Measurements from ENCODE around the gene TRABD2A. TPM values are rescaled to one million over a fixed set of nuclear protein-coding genes. Genes with fewer than 3 reads are reported as not detected.

TRABD2A gene
- total and polyA plus RNA-seq, 9 of the 15 experiments (the other 6 are each of a cell fraction or from before 2014, with no cell fraction given) = 0.07 to 0.45 (median 0.25) TPM

DNA sequence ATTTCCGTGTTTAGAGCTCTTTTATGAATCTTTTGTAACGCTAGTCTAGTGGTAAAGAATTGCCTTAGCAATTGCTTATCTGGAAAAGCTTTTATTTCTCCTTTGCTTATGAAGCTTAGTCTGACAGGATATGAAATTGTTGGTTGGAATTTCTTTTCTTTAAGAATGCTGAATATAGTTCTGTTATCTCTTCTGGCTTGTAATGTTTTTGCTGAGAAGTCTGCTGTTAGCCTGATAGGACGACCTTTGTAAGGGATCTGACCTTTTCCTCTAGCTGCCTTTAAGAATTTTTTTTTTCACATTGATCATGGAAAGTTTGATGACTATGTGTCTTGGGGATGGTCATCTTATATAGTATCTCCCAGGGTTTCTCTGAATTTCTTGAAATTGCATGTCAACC lies 101.1 kb downstream of the TRABD2A start (continued):
- TF ChIP-seq RAD51 (IDR thresholded peaks at IDR 0.05; ENCODE audit: borderline replicate concordance, low read depth) (no peak), EP300 (IDR thresholded peaks at IDR 0.05; ENCODE audit: low read length) (peak; percentile 28; the same call in 1 of the 2 replicates), SMARCA4 (IDR thresholded peaks at IDR 0.05) (no peak), BRD4 (IDR thresholded peaks at IDR 0.05) (no peak), NCOA4 (IDR thresholded peaks at IDR 0.05; ENCODE audit: partially characterized antibody) (no peak), NR3C1 (CRISPR knock-in tag; IDR thresholded peaks at IDR 0.05) (no peak)

- no peak overlapping the region for H3K9ac ChIP-seq (ENCODE audit: insufficient read depth in 1 of 2, low read depth in 2 of 2, low read length in 2 of 2)
- ChIA-PET POLR2A (interaction anchor here (0.6 kb wide), 1 partner anchor 626 kb away, joined by 3 read pairs; no protein-coding TSS in a partner anchor), CTCF (ENCODE audit: low intra/inter-chr PET ratio) (no interaction called here)
- intact Hi-C loops (cut with micrococcal nuclease) = no loop called here
- DNase-seq (ENCODE audit: extremely low read depth in 1 of 4, low spot score in 3 of 4) = no peak
- no peak for ATAC-seq
- no peaks in the 10 kb centered on the region for H3K36me3 ChIP-seq (ENCODE audit: control insufficient read depth, insufficient read depth, low read length)
- no peak overlapping the region for H3K4me2 ChIP-seq (ENCODE audit: insufficient read depth, low read length)
- H3K79me2 ChIP-seq (ENCODE audit: control insufficient read depth, insufficient read depth, low read length) = no peaks in the 10 kb centered on the region
- no peak for FAIRE-seq
- TF ChIP-seq BMI1 (IDR thresholded peaks at IDR 0.05; ENCODE audit: low read length) = no peak
- no peak for TF ChIP-seq MEF2A (IDR thresholded peaks at IDR 0.05; ENCODE audit: control insufficient read depth, low read depth, low read length)
- no peak for TF ChIP-seq ZNF277 (CRISPR knock-in tag; IDR thresholded peaks at IDR 0.05; ENCODE audit: borderline replicate concordance)
- no peak for TF ChIP-seq FOXA1 (IDR thresholded peaks at IDR 0.05; ENCODE audit: borderline replicate concordance)
- no peak for TF ChIP-seq HDAC1 (IDR thresholded peaks at IDR 0.05)
- TF ChIP-seq KHSRP (IDR thresholded peaks at IDR 0.05) = no peak
- no peak for TF ChIP-seq ZNF140 (CRISPR knock-in tag; IDR thresholded peaks at IDR 0.05)
- no peak for TF ChIP-seq ETS1 (conservative IDR thresholded peaks at IDR 0.05; ENCODE audit: control insufficient read depth, low read depth, low read length)
- no peak for TF ChIP-seq PTTG1 (tag; IDR thresholded peaks at IDR 0.05; ENCODE audit: low read depth)
- no peak for TF ChIP-seq RNF219 (CRISPR knock-in tag; IDR thresholded peaks at IDR 0.05)
- 43% methylated on average over 1 of the region's 1 CpG for WGBS (ENCODE audit: insufficient coverage, low coverage, missing lambda C conversion rate)
- no peak overlapping the region for H3K4me3 ChIP-seq
- H3K4me1 ChIP-seq (replicated peaks in 1 of 2; ENCODE audit: control insufficient read depth in 2 of 2, insufficient read depth in 2 of 2, low read length in 2 of 2) = peaks cover 0 to 11% of the 10 kb centered on the region in 2 experiments; a peak in 1 of 5 replicates
- in situ Hi-C loops (cut with MboI) = no loop called here
- H3K9me3 ChIP-seq (replicated peaks; ENCODE audit: control insufficient read depth, insufficient read depth, low read depth, low read length) = peaks cover 4% of the 10 kb centered on the region; the same call in 1 of the 2 replicates
- no peak overlapping the region; the same call in 2 of the 3 replicates for H3K27ac ChIP-seq (ENCODE audit: extremely low read depth, low read depth, low read length)
- H3K27me3 ChIP-seq (ENCODE audit: control insufficient read depth in 2 of 2, insufficient read depth in 2 of 2, low read length in 2 of 2) = no peaks in the 10 kb centered on the region
- no peaks in the 10 kb centered on the region for H3K9me1 ChIP-seq (ENCODE audit: control insufficient read depth, insufficient read depth, low read length)
- H4K20me1 ChIP-seq (replicated peaks; ENCODE audit: control insufficient read depth, insufficient read depth, low read length) = no peaks in the 10 kb centered on the region
- BruUV-seq (replicated peaks) = no TSS peak
- H2AFZ ChIP-seq (ENCODE audit: low read depth, low read length) = no peak overlapping the region
Observed at GRCh38 chr2:84778911-84779690, 101.8 kb downstream of the TRABD2A start.
